GM21515 (cell line): ENCODE measurements around the gene RAP2B.
"Not testable (repeated sequence)": the region's sequence is repeated elsewhere in the genome, so short reads cannot be mapped to it uniquely, and the experiment has no call there.

ENCODE experiments used
- ATAC-seq: cut with Tn5 transposase; IDR thresholded peaks from one replicate; pipeline ENCODE4 v1.9.1; 2021; ENCODE audit not compliant: unreplicated experiment

Gene RAP2B

GRCh38 chr3:153190923-153191322 is 28.9 kb downstream of the RAP2B start:
- no peak for ATAC-seq

- ATAC-seq, result no peak
Measured at GRCh38 chr3:153192327-153192726, 30.3 kb downstream of the RAP2B start.

- not testable (repeated sequence) for ATAC-seq
Measured at GRCh38 chr3:153193786-153194476, 31.9 kb downstream of the RAP2B start.

GRCh38 chr3:153195349-153195879 is 33.4 kb downstream of the RAP2B start:
- ATAC-seq, result no peak

- no peak for ATAC-seq
Measured at GRCh38 chr3:153209596-153209995, 47.6 kb downstream of the RAP2B start.

- no peak for ATAC-seq
Measured at GRCh38 chr3:153210146-153210545, 48.1 kb downstream of the RAP2B start.

GRCh38 chr3:153210660-153211059 is 48.6 kb downstream of the RAP2B start:
- no peak for ATAC-seq

GRCh38 chr3:153215497-153215896 is 53.5 kb downstream of the RAP2B start:
- ATAC-seq, result no peak

- ATAC-seq, result no peak
Measured at GRCh38 chr3:153215966-153216365, 53.9 kb downstream of the RAP2B start.

GRCh38 chr3:153216928-153217327 is 54.9 kb downstream of the RAP2B start:
- no peak for ATAC-seq

- no peak for ATAC-seq
Measured at GRCh38 chr3:153219146-153219545, 57.1 kb downstream of the RAP2B start.
